ENCODE data around the gene RCAN1.

RCAN1 gene

GRCh38 chr21:34524646-34525601 is 90.0 kb downstream of the RCAN1 start:
- no peak for DNase-seq (ENCODE audit: extremely low read depth, low read depth)
- H3K4me3 ChIP-seq (replicated peaks; ENCODE audit: low read depth, low read length) = peak overlapping the region; percentile 50
- no peak for TF ChIP-seq CTCF (IDR thresholded peaks at IDR 0.05; ENCODE audit: low read depth, low read length, missing control alignments)

- DNase-seq (ENCODE audit: extremely low read depth, low read depth) = no peak
- TF ChIP-seq CTCF (IDR thresholded peaks at IDR 0.05; ENCODE audit: low read depth, low read length, missing control alignments) = no peak
- H3K4me3 ChIP-seq (replicated peaks; ENCODE audit: low read depth, low read length) = no peak overlapping the region
Observed at GRCh38 chr21:34523019-34523555, 91.8 kb downstream of the RCAN1 start.

GRCh38 chr21:34522284-34522683 is 92.6 kb downstream of the RCAN1 start:
- no peak for DNase-seq (ENCODE audit: extremely low read depth, low read depth)
- no peak for TF ChIP-seq CTCF (IDR thresholded peaks at IDR 0.05; ENCODE audit: low read depth, low read length, missing control alignments)
- H3K4me3 ChIP-seq (replicated peaks; ENCODE audit: low read depth, low read length) = no peak overlapping the region

- TF ChIP-seq CTCF (IDR thresholded peaks at IDR 0.05; ENCODE audit: low read depth, low read length, missing control alignments) = no peak
Observed at GRCh38 chr21:34521561-34521960, 93.4 kb downstream of the RCAN1 start.

GRCh38 chr21:34520764-34521508 is 94.0 kb downstream of the RCAN1 start:
- H3K4me3 ChIP-seq (replicated peaks; ENCODE audit: low read depth, low read length) = no peak overlapping the region
- TF ChIP-seq CTCF (IDR thresholded peaks at IDR 0.05; ENCODE audit: low read depth, low read length, missing control alignments) = no peak
- no peak for DNase-seq (ENCODE audit: extremely low read depth, low read depth)

More at GRCh38 chr21:34521561-34521960, 93.4 kb downstream of the RCAN1 start:
- H3K4me3 ChIP-seq (replicated peaks; ENCODE audit: low read depth, low read length) = no peak overlapping the region
- no peak for DNase-seq (ENCODE audit: extremely low read depth, low read depth)

GRCh38 chr21:34520281-34520680 is 94.6 kb downstream of the RCAN1 start:
- H3K4me3 ChIP-seq (replicated peaks; ENCODE audit: low read depth, low read length) = no peak overlapping the region
- TF ChIP-seq CTCF (IDR thresholded peaks at IDR 0.05; ENCODE audit: low read depth, low read length, missing control alignments) = no peak
- DNase-seq (ENCODE audit: extremely low read depth, low read depth) = no peak
